ENCODE results near the gene PDE6D.

Gene PDE6D

DNA sequence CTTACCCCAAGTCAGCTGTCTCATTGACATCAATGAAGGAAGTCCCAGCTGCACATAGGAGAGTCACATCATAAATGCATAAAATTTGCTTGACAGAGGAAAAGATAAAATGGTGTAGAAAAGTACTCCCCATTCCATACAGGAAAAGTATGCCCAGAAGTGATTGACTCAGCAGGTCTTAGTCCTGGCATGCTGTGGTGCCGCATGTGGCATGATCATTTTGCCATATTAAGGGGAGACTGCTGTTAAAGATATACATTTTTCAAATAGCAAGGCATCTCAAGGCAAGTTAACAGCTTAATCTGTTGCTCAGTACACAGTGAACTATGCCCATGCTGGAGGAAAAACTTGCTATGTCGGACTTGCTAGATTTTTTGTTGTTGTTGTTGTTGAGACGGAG is 13.3 kb upstream of the PDE6D start:
- Mint-ChIP-seq H3K4me1 (no peaks in the 10 kb centered on the region), H3K36me3 (ENCODE audit: low read depth) (peaks cover 61% of the 10 kb centered on the region), H3K4me3 (no peak overlapping the region), H3K27ac (no peak overlapping the region), H3K27me3 (ENCODE audit: low read depth, poor library complexity) (no peaks in the 10 kb centered on the region), H3K9me3 (no peaks in the 10 kb centered on the region)
- TF ChIP-seq CTCF (IDR thresholded peaks at IDR 0.05), result no peak
- DNase-seq, result no peak

- no peak for TF ChIP-seq CTCF (IDR thresholded peaks at IDR 0.05)
- H3K36me3 Mint-ChIP-seq (ENCODE audit: low read depth), result peaks cover 46% of the 10 kb centered on the region
- H3K9me3 Mint-ChIP-seq, result no peaks in the 10 kb centered on the region
- no peak for DNase-seq
- H3K27me3 Mint-ChIP-seq (ENCODE audit: low read depth, poor library complexity), result no peaks in the 10 kb centered on the region
- peaks cover 17% of the 10 kb centered on the region for H3K4me1 Mint-ChIP-seq
- no peak overlapping the region for H3K4me3 Mint-ChIP-seq
- no peak overlapping the region for H3K27ac Mint-ChIP-seq
These were observed 10.0 kb upstream of the PDE6D start for GRCh38 chr2:231791107-231791506.

DNA sequence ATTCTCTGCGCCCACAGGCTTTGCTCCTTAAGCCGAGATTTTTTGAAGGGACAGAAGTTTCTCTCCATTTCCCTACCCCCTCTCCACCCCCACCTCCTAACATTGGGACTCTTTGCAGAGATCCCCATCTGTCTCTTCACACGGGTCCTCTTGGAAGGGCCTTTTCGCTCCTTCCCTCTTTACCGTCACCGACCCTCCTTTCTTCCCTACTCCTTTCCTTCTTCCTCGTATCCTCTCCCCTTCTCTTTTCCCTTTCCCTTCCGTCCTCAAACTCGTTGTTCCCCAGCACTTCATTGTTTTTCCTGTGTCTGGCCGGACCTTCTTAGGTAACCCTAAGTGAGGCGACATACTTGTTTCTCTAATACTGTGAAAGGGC is 5.8 kb upstream of the PDE6D start:
- H3K27me3 Mint-ChIP-seq (ENCODE audit: low read depth, poor library complexity), result no peaks in the 10 kb centered on the region
- TF ChIP-seq CTCF (IDR thresholded peaks at IDR 0.05), result no peak
- peak overlapping the region; percentile 94 for H3K4me3 Mint-ChIP-seq
- no peaks in the 10 kb centered on the region for H3K9me3 Mint-ChIP-seq
- H3K36me3 Mint-ChIP-seq (ENCODE audit: low read depth), result peaks cover 32% of the 10 kb centered on the region
- H3K27ac Mint-ChIP-seq, result peak overlapping the region; percentile 97
- no peak for DNase-seq
- peaks cover 54% of the 10 kb centered on the region for H3K4me1 Mint-ChIP-seq

DNA sequence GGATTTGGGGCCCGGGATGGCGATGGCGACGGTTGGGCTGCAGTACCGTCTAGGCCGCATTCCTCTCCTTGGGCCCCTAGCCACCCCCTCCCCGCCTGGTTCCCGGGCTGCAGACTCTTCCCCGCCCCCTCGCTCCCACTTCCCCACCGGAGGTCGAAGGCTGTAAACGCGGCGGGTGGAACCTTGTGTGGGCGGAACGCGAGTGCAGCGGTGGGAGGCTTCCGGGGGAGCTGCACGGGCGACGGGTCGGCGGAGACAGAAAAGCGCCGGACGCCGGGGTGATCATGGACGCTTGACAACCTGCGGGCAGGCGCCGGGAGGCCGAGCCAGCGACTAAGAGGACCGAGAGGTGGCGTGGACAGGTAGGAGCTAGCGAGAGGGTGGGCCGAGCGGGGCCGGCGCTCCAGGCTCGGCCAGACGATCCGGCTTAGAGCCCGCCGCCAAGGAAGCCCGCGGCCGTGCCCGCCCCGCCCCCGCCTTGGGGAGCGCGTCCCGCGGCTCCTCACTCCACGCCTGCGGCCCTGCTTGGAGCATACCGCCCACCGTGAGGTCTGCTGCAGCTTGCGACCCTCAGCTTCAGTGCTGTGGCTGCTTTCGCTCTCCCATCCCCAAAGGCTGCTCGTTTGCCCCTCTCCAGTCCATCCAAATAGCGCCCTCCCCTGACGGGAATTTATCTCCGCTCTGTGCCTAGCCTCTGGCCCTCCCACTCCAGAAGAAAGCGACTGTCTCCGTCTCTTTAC is 5.3 kb upstream of the PDE6D start, which contains the start of gene COPS7B:
Gene COPS7B, plus strand, starts transcription at position 269 of the 740 bp plus-strand sequence. CDS start 2,126 bp downstream, outside the sequence.
- Mint-ChIP-seq H3K9me3 (no peaks in the 10 kb centered on the region), H3K4me3 (peak within 1 kb of the TSS; percentile 94), H3K27ac (peak within 1 kb of the TSS; percentile 97), H3K27me3 (ENCODE audit: low read depth, poor library complexity) (no peaks in the 10 kb centered on the region), H3K36me3 (ENCODE audit: low read depth) (peaks cover 27% of the 10 kb centered on the region), H3K4me1 (peaks cover 59% of the 10 kb centered on the region)
- peak; percentile 92 for DNase-seq
- TF ChIP-seq CTCF (IDR thresholded peaks at IDR 0.05), result peak; percentile 25

GRCh38 chr2:231785822-231786176 is 4.7 kb upstream of the PDE6D start:
- DNase-seq, result no peak
- Mint-ChIP-seq H3K36me3 (ENCODE audit: low read depth) (peaks cover 22% of the 10 kb centered on the region), H3K27ac (peak overlapping the region; percentile 96), H3K27me3 (ENCODE audit: low read depth, poor library complexity) (no peaks in the 10 kb centered on the region), H3K4me1 (peaks cover 59% of the 10 kb centered on the region), H3K4me3 (peak overlapping the region; percentile 94), H3K9me3 (no peaks in the 10 kb centered on the region)
- no peak for TF ChIP-seq CTCF (IDR thresholded peaks at IDR 0.05)

DNA sequence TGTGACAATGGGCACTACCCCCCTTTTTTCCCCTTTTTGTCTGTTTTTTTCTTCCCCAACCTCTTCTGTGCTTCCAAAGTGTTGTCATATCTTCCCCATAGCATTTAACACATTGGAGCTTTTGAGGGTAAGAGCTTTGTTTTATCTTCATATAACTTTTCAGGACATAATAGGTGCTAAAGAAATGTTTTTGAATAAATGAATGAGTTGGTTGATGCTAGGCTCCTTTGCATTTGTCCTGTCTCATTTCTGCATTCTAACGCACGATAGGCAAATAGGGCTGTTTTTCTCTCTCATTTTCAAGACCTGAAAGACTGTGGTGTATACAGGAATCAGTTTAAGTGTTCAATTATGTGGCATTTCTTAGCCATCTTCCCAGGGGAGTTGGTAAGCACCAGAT is 4.3 kb upstream of the PDE6D start:
- peak overlapping the region; percentile 94 for H3K4me3 Mint-ChIP-seq
- no peak for DNase-seq
- peaks cover 22% of the 10 kb centered on the region for H3K36me3 Mint-ChIP-seq (ENCODE audit: low read depth)
- H3K27ac Mint-ChIP-seq, result peak overlapping the region; percentile 96
- no peaks in the 10 kb centered on the region for H3K9me3 Mint-ChIP-seq
- peaks cover 59% of the 10 kb centered on the region for H3K4me1 Mint-ChIP-seq
- H3K27me3 Mint-ChIP-seq (ENCODE audit: low read depth, poor library complexity), result no peaks in the 10 kb centered on the region
- no peak for TF ChIP-seq CTCF (IDR thresholded peaks at IDR 0.05)
